AG04450 (cell line): ENCODE data around the gene CBX5. TPM values are rescaled to one million over a fixed set of nuclear protein-coding genes. Genes with fewer than 3 reads are reported as not detected.

Experiments
- CTCF ChIA-PET: fragments of 300-600, 350-600 bp; formaldehyde crosslinking; extraction: SDS; loops from one replicate; lab custom pipeline; 2022; ENCODE audit warnings: antibody characterized with exemption, inconsistent platforms; lab: Charles Lee
- POLR2A ChIA-PET: fragments of 350-600 bp; formaldehyde crosslinking; extraction: SDS; loops from one replicate; lab custom pipeline; 2021; ENCODE audit warnings: antibody characterized with exemption, inconsistent platforms; lab: Yijun Ruan, JAX
- DNase-seq: peaks from one replicate; pipeline ENCODE4 v3.0.0-alpha.2; 2011; ENCODE audit warnings: low read depth, low spot score
- H3K27ac ChIP-seq: one replicate; pipeline ENCODE4 v1.5.1; 2012; ENCODE audit warnings: low read depth, low read length, control low read depth
- H3K27me3 ChIP-seq: one replicate; pipeline ENCODE4 v1.6.0; 2012; ENCODE audit warnings: low read length; ENCODE audit not compliant: control insufficient read depth, insufficient read depth
- H3K4me3 ChIP-seq: 2 replicates; pipeline ENCODE4 v1.5.1; 2011; ENCODE audit warnings: mild to moderate bottlenecking, low read depth, low read length, control low read depth
- H3K9me3 ChIP-seq: 2 replicates; pipeline ENCODE4 v1.5.1; 2012; ENCODE audit warnings: low read length; ENCODE audit not compliant: control insufficient read depth, insufficient read depth
- CTCF ChIP-seq: IDR thresholded peaks from 2 replicates; pipeline ENCODE4 v1.5.1; 2011; ENCODE audit warnings: low read depth, low read length, control low read depth, inconsistent platforms
- polyA plus RNA-seq: library from polyadenylated mRNA; depleted of rRNA; stranded (reverse); fragments of >200 nt; gene quantifications from 2 replicates; pipeline ENCODE4 v1.2.3, GENCODE V29; 2011

The CBX5 gene
- polyA plus RNA-seq, 1 experiment: 62.3 TPM

- Histone ChIP-seq H3K27me3 (peaks cover 13% of the 10 kb centered on the region), H3K27ac (no peak overlapping the region), H3K4me3 (no peak overlapping the region), H3K9me3 (no peaks in the 10 kb centered on the region)
- no peak for DNase-seq
- TF ChIP-seq CTCF: peak; percentile 82
- CTCF ChIA-PET: interaction anchor here (0.7 to 6.3 kb wide), 18 partner anchors 8 to 110 kb away, joined by 3 to 77 read pairs (median 6); partner anchors contain the start of genes CBX5, COPZ1 and HNRNPA1
- POLR2A ChIA-PET: interaction anchor here (0.5 kb wide), 1 partner anchor 33 kb away, joined by 5 read pairs; no protein-coding TSS in a partner anchor
Observed at GRCh38 chr12:54294152-54294952, 14.4 kb upstream of the CBX5 start.

- ChIA-PET CTCF (interaction anchor here (1.0 to 6.3 kb wide), 15 partner anchors 9 to 111 kb away, joined by 3 to 77 read pairs (median 6); partner anchors contain the start of gene COPZ1), POLR2A (interaction anchor here (0.6 kb wide), 2 partner anchors 9 to 76 kb away, joined by 3 to 4 read pairs; no protein-coding TSS in a partner anchor)
- no peaks in the 10 kb centered on the region for H3K9me3 ChIP-seq
- H3K27me3 ChIP-seq: peaks cover 5% of the 10 kb centered on the region
- TF ChIP-seq CTCF: no peak
- H3K4me3 ChIP-seq: no peak overlapping the region
- no peak overlapping the region for H3K27ac ChIP-seq
- no peak for DNase-seq
Observed at GRCh38 chr12:54292931-54293241, 13.0 kb upstream of the CBX5 start.

GRCh38 chr12:54292083-54292930, 12.4 kb upstream of the CBX5 start:
- H3K27ac ChIP-seq: no peak overlapping the region
- H3K9me3 ChIP-seq: no peaks in the 10 kb centered on the region
- ChIA-PET POLR2A (interaction anchor here (0.6 to 3.0 kb wide), 3 partner anchors 9 to 76 kb away, joined by 3 to 9 read pairs (median 4); partner anchors contain the start of gene NFE2), CTCF (interaction anchor here (0.5 to 6.3 kb wide), 9 partner anchors 18 to 87 kb away, joined by 3 to 77 read pairs (median 6); partner anchors contain the start of gene COPZ1)
- H3K27me3 ChIP-seq: peaks cover 5% of the 10 kb centered on the region
- TF ChIP-seq CTCF: no peak
- DNase-seq: no peak
- H3K4me3 ChIP-seq: no peak overlapping the region

GRCh38 chr12:54287261-54288157, 7.6 kb upstream of the CBX5 start:
- POLR2A ChIA-PET: interaction anchor here (0.5 to 2.3 kb wide), 11 partner anchors 8 to 1727 kb away, joined by 3 to 12 read pairs (median 6); partner anchors contain the start of genes CBX5, COPZ1 and HNRNPA1
- CTCF ChIA-PET: interaction anchor here (0.6 to 4.1 kb wide), 7 partner anchors 37 to 94 kb away, joined by 3 to 37 read pairs (median 9); partner anchors contain the start of gene COPZ1
- no peak overlapping the region for H3K27ac ChIP-seq
- no peak for TF ChIP-seq CTCF
- H3K4me3 ChIP-seq: no peak overlapping the region
- H3K27me3 ChIP-seq: no peaks in the 10 kb centered on the region
- no peaks in the 10 kb centered on the region for H3K9me3 ChIP-seq
- no peak for DNase-seq
